Activated gamma-delta T cell treated with anti-CD3 and anti-CD28 coated beads, Interleukin-2, amount 50 U/mL, for 16 hours (primary cell): Measurements from ENCODE around the gene GRAP2.
"Not testable (repeated sequence)": the region's sequence is repeated elsewhere in the genome, so short reads cannot be mapped to it uniquely, and the experiment has no call there.

Experiments
- DNase-seq: peaks from one replicate; pipeline ENCODE4 v3.0.0-alpha.2; 2020; ENCODE audit warnings: low read depth

Gene GRAP2

DNA sequence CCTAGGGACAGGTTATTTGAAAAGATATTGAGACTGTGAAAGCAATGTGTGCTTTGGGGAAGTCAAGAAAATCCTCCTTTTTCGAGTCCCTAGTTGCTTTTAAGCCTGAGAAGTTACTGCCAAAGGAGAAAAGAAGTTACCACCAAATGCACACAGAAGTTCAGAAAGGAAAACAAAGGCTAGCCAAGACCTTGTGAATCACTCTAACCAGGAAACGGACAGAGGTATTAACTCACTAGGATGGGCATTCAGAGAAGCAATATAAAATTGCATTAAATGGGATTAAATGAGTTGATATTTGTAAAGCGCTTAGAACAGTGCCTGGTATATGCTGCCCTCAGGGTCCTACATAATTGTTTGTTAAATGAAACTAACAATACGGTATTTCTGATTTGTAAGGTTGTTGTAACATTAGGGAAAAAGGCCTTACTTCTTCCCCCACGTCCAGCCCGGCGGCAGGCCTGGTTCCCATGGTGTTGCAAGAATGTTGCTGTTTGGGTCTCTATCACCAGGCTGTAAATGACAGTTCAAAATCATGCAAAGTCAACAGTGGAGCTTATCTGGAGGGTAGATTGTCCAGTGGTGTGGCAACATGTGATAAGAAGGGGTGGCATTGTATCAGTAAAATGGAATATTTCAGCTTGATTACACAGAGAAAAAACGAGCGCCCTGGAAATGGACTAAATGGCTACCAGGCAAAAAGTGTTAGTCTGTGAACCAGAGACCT is 66.4 kb downstream of the GRAP2 start:
- no peak for DNase-seq

DNA sequence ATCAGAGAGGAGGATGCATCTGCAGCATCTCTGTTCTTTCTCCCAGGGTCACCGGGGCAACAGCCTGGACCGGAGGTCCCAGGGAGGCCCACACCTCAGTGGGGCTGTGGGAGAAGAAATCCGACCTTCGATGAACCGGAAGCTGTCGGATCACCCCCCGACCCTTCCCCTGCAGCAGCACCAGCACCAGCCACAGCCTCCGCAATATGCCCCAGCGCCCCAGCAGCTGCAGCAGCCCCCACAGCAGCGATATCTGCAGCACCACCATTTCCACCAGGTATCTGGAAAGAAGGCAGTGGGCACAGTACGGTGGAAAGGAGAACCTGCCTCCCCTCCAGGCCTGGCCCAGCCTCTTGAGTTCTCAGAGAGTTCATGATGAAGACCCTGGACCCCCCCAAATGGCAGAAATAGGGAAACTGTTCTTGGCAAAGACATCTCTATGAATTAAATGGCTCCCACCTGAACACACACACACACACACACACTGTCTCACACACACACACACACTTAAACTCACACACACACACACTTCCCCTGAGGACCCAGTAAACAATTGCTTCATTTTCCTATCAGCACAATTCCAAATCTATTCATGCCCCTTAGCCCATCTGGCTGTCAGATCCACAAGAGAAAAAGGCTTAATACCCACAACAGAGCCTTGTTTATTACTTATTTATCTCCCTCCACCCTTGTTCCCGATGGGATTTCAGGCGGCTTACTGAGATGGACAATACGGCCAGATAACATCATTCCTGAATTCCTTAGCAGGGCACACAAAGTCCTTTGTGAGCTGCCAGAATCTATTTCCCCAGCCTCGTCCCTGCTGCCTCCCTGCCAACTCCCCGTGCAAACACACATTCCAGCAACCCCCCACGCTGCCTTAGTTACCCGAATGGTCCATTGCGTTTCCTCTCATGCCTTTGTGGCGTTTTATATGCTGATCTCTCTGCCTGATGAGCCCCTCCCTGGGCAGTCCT is 67.4 kb downstream of the GRAP2 start:
- DNase-seq = no peak

DNA sequence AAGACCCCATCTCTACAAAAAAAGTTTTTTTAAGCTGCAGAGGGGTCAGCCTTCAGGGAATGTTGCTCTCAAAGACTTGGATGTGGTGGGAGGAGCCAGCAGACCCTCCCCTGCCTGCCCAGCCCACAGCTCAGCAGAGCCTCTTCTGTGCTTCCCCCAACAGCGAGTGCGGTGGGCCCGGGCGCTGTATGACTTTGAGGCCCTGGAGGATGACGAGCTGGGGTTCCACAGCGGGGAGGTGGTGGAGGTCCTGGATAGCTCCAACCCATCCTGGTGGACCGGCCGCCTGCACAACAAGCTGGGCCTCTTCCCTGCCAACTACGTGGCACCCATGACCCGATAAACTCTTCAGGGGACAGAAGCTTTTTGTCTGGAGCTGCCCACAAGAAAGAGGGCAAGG is 69.9 kb downstream of the GRAP2 start:
- no peak for DNase-seq

DNA sequence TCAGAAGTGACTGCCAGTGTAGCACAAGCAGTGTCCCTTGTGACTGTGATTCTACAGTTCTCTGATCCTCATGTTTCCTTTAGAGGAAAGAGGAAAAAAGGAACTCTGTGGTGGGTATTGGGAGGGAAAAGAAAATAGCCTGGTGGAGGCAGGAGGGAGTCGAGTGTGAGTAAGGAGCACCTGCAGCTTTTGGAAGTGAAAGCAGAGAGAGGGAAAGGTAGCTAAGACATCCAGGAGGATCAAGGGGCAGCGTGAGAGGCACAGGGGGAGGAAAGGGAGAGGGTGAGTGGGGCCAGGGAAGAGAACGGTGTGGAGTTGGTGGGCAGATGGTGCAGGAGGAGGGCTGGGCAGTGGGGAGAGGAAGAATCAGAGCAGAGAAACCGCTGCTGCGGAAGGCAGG is 71.8 kb downstream of the GRAP2 start:
- DNase-seq = no peak

DNA sequence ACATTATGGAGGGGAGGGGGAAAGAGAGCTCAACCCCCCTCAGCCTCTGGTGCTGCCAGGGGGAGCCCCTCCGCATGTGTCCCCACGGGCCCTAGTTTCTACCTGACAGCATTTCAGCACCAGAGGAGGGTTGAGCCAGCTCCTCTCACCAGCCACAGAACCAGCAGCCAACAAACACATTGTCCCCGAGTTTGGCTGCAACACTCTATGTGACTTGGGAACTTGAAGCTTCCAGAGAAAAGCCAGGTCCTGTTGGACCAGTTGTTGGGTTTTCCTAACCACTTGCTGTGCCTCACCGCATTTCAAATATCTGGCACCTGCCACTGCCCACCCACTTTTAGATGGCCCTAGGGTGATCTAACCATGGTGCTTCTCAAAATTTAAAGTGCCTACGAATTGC is 72.8 kb downstream of the GRAP2 start:
- DNase-seq = no peak

DNA sequence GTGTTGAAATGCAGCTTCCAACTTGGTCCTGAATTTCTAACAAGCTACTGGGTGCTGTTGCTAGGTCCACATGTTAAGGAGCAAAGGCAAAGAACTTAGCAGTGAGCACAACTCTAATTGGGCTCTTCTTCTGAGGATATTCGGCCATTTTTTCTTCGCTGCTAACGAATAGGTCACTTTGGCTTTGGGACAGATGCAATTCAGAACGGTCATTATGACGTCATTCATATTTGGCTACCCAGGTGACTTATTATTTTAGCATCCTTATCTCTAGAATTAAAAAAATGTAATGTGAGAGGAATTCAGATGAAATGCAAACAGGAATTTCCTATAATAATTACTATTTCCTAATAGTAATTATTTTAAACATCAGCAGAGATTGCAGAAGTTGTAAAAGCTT is 73.2 kb downstream of the GRAP2 start:
- DNase-seq = no peak

DNA sequence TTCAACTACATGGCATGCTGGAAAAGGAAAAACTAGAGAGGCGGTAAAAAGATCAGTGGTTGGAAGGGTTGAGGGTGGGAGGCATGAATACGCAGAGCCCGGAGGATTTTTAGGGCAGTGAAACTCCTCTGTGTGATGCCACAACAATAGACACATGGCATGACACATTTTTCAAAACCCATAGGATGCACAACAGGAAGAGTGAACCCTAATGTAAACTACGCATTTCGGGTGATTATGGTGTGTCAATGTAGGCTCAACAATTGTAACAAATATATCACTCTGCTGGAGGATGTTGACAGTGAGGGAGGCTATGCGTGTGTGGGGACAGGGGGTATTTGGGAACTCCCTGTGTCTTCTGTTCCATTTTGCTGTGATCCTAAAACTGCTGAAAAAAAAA is 78.2 kb downstream of the GRAP2 start:
- DNase-seq = no peak

DNA sequence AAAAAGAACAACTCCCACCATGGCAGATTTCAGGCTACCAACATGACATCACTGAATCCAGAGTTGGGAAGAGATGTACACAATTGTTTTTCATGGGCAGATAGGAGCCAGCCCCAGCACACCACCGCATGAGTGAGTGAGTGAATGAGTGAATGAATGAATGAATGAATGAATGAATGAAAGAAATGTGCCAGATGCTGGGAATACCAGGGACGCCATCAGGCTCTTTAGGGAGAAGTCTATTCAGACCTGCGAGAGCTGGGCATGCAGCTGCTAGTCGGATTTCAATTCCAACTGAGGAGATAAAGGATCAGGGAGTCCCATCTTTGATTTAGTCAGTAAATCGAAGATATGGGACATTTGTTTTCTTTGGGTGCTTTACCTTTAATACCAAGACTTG is 78.6 kb downstream of the GRAP2 start:
- no peak for DNase-seq

DNA sequence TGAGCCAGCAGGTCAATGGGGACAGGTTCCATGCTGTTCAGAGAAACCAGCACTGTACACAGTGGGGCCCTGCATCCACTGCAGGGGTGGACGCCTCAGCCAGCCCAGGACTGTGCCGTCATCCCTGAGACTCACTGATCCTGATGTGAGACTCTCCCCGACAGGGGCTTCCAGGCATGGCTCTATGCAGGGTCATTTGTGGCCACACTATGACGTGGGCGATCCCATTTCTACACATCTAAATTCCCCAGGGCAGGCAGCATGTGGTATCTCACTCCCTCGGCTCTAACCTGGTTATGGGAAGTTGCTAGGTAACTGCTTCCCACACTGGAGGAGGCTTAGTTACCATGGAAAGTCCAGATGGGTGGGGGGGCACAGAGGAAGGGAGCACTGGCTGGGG is 79.7 kb downstream of the GRAP2 start:
- no peak for DNase-seq

DNA sequence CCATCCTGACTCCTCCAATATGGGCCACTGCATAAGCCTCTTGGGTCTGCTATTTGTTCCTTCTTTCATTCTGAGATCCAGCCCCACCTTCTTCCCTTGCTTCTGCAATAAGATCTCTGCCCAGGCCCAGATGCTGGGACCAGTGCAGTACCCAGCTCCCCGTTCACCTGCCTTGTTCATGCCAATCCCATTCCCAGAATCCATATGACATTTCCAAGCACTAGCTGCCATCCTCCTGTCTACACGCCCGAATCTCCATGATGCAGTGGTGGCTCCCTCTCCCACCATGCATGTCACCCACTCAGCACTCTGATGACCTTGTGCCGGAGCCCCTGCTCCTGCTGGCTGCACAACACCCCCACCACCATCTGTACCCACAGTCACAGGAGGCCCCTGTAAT is 82.5 kb downstream of the GRAP2 start:
- no peak for DNase-seq

DNA sequence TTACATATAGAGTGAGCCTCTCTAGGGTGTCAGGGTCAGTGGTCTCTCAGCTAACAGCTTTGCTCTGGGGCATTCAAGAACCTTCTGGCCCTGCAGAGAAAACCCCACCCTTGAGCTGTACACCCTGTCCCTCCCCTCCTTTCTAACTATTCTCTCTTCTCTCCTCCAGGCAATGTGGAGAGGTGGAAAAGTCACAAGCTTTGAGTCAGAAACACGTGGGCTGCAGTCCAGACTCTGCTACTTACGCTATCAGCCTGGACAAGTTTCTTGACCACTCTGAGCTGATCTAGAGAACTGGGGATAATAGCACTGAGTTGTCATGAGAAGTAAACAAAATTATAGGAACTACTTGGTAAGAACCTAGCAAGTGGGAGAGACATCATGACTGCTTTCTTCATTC is 83.1 kb downstream of the GRAP2 start:
- no peak for DNase-seq

DNA sequence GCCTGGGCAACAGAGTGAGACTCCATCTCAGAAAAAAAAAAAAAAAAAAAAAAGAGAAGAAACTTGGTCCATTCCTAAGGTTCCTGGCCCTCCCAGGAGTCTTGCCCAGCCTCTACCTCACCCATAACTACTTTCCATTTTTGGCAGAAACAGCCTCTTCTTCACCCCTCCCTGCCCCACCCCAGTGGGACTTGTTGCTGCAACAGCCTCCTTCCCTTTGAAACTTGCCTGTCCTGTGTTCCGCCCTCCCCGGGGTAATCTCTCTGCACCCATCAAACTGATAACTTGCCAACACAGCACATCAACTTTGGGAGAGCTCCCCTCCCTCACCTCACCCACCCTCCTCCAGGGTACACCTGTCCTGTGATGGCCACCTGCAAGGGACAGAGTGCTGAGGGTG is 83.9 kb downstream of the GRAP2 start:
- DNase-seq = no peak

DNA sequence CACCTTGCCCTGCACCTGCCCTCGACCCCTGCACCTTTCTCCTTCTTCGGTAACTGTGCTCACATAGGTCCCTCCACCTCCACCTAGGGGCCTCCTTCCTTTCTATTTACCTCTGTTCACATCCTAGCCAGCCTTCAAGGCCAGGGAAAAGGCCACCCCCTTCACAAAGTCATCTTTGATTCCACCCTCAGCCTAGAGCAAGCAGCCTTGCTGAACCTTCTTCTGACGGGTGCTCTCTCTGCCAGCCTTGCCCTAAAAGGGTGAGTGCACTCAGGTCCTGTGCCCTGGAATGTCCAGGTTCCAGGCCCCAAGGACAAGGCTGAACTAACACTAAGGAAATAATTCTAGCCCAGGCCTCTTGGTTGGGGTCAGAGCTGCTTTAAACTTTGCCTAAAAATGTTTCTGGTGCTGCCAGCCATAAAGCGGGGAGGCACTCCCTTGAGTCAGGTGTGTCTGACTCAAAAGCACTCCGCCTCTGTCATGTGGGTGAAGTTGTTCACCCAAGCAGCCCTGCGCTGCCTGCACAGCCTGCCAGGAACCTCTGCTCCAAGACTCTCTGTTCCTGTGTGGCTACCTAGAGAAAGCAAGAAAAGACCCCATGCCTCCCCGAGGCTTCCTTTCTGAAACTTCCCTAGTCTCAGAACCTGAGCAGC is 84.6 kb downstream of the GRAP2 start:
- DNase-seq = no peak

DNA sequence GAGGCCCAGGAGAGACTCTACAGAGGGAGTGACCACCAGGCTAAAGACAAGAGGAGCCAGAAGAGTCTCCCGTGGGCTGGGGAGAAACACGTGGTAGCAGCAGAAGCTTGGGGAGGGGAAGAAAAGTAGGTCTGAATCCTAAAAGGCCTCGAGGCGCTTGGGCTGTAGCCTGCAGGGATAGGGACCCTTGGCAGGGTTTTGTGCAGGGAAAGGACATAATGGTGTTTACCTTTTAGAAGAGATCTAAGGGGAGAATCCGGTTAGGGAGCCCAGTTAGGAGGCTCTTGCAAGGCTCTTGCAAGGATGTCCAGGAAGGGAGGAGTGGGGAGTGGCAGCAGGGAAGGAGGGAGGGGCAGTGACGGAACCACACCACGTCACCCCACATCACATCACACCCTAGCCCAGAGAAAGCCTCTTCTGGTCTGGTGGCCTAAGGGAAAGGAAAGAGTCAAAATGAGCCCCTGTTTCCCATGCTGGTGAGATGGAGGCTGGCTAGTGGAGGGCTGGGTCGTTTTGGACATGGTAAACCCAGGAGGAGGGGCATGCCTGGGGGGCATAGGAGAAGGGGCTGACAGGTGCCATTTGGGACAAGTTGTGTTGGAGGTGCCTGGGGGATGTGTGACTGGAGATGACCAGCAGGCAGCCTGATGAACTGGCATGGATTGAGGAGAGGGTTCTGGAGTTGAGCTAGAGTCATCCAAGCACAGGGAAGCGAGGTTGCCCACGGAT is 87.7 kb downstream of the GRAP2 start:
- DNase-seq = no peak

DNA sequence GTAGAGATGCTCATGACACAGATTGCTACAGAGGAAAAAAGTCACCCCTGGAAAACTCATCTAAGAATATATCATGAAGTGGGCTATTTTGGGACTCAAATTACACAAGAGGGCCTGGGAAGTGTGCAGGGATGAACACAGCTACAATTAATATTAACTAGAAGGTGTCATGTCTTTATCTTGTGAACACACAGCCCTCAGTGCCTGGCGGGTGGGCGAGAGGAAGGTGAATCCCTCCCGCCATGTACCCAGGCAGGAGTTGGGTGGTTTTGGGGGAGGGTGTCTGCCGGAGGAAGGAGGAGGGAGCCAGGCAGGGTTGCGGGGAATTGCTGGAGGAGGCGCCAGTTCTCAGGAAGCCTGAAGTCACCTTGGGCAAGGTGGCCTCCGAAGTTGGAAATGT is 88.7 kb downstream of the GRAP2 start:
- DNase-seq = no peak

DNA sequence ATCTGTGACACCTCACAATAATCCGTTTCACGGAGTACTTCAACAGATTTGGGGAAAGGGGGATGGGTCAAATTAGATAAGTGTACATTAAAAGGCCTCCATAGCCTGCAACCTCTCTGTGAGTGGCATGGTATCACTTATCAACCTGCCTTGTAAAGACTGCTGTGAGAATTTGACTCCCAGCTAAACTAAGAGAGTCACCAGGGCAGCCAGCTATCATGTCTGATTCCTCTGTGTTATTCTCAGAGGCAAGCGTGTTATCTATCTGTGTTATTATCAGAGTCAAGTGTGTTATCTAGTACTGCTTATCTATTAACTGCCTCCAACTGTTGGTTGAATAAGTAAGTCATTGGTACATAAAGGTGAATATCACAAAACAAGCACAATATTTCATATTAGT is 89.8 kb downstream of the GRAP2 start:
- DNase-seq = no peak

DNA sequence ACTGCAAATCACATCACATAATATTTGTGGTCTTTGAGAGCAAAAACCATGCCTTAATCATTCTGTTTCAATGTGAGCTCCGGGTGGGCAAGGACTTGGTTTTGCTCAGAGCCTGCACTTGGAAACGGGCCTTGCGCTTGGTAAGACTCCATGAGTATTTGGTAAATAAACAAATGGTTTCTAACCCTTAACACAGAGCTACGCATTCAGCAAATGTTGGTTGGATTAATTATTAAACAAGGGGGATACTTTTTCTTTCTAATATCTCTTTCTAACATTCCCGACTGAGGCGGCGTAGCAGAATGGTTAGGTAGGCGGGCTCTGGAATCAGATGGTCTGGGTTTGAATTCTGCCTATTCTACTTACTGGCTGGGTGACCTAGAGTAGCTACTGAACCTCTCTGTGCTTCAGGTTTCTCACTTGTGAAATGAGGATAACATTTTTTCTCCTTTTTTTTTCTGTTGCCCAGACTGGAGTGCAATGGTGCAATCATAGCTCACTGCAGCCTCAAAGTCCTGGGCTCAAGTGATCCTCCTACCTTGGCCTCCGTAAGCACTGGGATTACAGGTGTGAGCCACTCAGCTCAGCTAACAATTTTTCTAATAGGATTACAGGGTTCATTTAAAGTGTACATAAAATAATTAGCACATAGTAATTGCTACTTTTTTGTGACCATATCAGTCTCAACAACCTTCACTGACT is 90.4 kb downstream of the GRAP2 start:
- DNase-seq = no peak

DNA sequence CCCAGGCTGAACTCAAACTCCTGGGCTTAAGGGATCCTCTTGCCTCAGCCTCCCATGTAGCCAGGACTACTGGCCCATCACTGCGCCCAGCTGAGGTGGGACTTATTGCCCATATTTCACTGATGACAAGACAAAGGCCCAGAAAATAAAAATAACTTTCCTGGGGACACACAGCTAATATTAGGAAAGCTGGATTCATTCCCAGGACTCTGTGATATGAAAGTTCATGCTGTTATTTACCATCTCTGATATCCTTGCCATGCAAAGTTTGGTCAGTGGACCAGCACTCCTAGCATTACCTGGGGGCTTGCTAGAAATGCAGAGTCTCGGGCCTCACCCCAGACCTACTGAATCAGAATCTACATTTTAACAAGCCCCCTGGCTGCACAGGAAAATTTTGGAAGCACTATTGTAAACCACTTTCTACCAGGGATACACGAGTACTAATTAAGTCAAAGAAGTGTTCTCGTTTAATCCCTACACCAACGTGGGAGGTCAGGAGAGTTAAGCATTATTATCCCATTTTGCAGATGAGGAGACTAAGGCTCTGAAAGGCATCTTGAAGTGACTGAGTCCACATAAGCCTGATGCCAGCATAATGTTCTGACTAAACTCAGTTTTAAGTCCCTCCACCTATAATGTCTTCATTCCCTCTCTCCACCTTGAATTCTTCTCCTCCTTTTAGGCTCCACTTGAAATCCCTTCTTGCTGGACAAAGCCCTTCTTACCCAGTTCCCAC is 91.4 kb downstream of the GRAP2 start:
- DNase-seq = no peak

DNA sequence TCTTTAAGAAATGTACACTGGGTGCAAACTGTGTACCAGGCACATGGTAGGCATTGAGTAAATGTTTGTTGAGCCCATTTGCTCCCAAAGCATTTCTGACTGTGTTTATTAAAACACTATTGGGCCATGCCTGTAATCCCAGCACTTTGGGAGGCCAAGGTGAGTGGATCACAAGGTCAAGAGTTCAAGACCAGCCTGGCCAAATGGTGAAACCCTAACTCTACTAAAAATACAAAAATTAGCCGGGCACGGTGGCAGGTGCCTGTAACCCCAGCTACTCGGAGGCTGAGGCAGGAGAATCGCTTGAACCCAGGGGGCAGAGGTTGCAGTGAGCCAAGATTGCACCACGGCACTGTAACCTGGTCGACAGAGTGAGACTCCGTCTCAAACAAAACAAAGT is 92.0 kb downstream of the GRAP2 start:
- DNase-seq = not testable (repeated sequence)

DNA sequence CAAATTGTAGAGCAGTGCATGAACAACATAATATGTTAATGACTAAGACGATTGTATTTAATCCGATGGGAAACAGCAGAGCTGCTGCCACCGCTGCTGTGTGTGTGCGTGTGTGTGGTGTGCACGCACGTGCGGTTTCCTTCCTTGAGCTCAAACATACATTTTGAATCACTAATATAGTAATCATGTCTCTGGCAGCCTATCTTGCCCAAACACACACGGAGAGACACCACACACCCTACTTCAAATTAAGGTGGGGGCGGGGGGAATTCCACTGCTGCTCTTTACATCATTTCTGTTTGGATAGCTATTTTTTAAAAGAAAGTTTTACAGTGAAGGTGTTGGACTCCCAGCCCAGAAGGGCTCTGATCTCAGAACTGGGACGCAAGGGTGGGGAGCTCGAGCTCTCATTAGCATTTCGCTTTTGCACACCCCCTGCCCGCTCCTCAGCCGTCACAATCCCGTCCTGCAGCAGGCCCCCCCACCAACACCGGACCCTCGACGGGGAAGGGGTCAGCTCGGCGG is 93.2 kb downstream of the GRAP2 start:
- DNase-seq = peak; percentile 22
